Vagina (tissue), 2 donors: Measurements from ENCODE around the gene TTC16.
A peak's percentile ranks its signal among the peaks of the same experiment; 100 is the strongest.

Source experiments
- POLR2A ChIP-seq, 2 donors: fragments of 450-650 bp; IDR thresholded peaks; one replicate each; pipeline ENCODE4 v1.6.1; 2017; ENCODE audit warnings: antibody characterized with exemption in 2 of 2, mild to moderate bottlenecking in 2 of 2, moderate library complexity in 2 of 2
- POLR2AphosphoS5 ChIP-seq, 2 donors: sonication (generic); formaldehyde crosslinking; IDR thresholded peaks; one replicate each; pipeline ENCODE4 v1.9.0; 2017; ENCODE audit warnings: antibody characterized with exemption in 2 of 2, mild to moderate bottlenecking in 2 of 2, low read depth in 1 of 2; ENCODE audit not compliant: insufficient read depth in 1 of 2
- TF ChIP-seq, protein P1 (sequence below), 3 experiments: fragments of 450-650 bp in 2 of 3; fragments of 200-600 bp in 1 of 3; sonication (generic) in 1 of 3; IDR thresholded peaks; one replicate each; pipeline ENCODE4 v1.5.1; 2017 to 2019; ENCODE audit warnings: antibody characterized with exemption in 3 of 3, mild to moderate bottlenecking in 2 of 3, moderate library complexity in 2 of 3

DNA sequence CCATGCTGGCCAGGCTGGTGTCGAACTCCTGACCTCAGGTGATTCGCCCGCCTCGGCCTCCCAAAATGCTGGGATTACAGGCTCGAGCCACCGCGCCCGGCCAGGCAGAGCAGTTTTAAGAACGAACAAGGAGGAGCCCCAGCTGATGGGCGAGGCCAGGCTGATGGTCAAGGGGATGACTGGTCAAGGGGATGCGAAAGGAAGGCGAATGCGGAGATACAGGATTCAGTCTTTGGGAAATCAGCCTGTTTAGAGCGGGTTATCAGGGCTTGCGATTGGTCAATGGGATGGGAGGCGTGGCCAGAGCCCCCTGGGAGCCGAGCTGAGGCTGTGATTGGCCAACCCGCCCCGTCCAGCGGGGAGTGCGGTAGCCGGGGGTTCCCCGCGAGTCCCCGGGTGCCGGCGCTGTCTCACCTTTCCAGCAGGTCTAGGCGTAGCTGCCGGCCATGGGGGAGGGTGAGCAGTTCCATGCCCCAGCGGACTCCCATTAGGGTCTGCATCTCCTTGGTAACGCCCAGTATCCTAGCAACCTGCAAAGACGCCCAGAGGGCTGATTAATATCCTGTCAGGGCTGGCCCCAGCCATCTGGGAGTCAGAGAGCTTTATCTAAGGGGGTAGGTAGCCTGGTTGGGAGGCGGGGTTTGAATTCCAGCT lies 26.7 kb downstream of the TTC16 start:
- TF ChIP-seq, protein P1, sequence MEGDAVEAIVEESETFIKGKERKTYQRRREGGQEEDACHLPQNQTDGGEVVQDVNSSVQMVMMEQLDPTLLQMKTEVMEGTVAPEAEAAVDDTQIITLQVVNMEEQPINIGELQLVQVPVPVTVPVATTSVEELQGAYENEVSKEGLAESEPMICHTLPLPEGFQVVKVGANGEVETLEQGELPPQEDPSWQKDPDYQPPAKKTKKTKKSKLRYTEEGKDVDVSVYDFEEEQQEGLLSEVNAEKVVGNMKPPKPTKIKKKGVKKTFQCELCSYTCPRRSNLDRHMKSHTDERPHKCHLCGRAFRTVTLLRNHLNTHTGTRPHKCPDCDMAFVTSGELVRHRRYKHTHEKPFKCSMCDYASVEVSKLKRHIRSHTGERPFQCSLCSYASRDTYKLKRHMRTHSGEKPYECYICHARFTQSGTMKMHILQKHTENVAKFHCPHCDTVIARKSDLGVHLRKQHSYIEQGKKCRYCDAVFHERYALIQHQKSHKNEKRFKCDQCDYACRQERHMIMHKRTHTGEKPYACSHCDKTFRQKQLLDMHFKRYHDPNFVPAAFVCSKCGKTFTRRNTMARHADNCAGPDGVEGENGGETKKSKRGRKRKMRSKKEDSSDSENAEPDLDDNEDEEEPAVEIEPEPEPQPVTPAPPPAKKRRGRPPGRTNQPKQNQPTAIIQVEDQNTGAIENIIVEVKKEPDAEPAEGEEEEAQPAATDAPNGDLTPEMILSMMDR (IDR thresholded peaks at IDR 0.05): no peak
- TF ChIP-seq POLR2A (IDR thresholded peaks at IDR 0.05) (no peak), POLR2AphosphoS5 (IDR thresholded peaks at IDR 0.05; ENCODE audit: insufficient read depth in 1 of 2, low read depth in 1 of 2) (peak in 1 of 2 donors; percentile 60)
